ENCODE measurements around the gene TMEM207.

Gene TMEM207

GRCh38 chr3:190443257-190443656 lies 6.4 kb downstream of the TMEM207 start:
- DNase-seq: no peak

GRCh38 chr3:190442240-190442639 lies 7.5 kb downstream of the TMEM207 start:
- no peak for DNase-seq

- no peak for DNase-seq
These were observed 13.4 kb downstream of the TMEM207 start for GRCh38 chr3:190436331-190436730.

- DNase-seq: no peak
These were observed 14.1 kb downstream of the TMEM207 start for GRCh38 chr3:190435618-190436017.

- DNase-seq: no peak
These were observed 16.1 kb downstream of the TMEM207 start for GRCh38 chr3:190433626-190434025.

GRCh38 chr3:190432216-190432615 lies 17.5 kb downstream of the TMEM207 start:
- DNase-seq: no peak

- no peak for DNase-seq
These were observed 18.8 kb downstream of the TMEM207 start for GRCh38 chr3:190430906-190431305.

- no peak for DNase-seq
These were observed 20.0 kb downstream of the TMEM207 start for GRCh38 chr3:190429681-190430080.

GRCh38 chr3:190426806-190427507 lies 22.7 kb downstream of the TMEM207 start:
- DNase-seq: no peak

GRCh38 chr3:190425833-190426232 lies 23.9 kb downstream of the TMEM207 start:
- no peak for DNase-seq

- peak; percentile 82 for DNase-seq
These were observed 24.9 kb downstream of the TMEM207 start for GRCh38 chr3:190424478-190425439.

GRCh38 chr3:190424108-190424477 lies 25.6 kb downstream of the TMEM207 start:
- DNase-seq: no peak

GRCh38 chr3:190414297-190414696 lies 35.4 kb downstream of the TMEM207 start:
- no peak for DNase-seq

- no peak for DNase-seq
These were observed 45.0 kb downstream of the TMEM207 start for GRCh38 chr3:190404715-190405114.

GRCh38 chr3:190401963-190402362 lies 47.7 kb downstream of the TMEM207 start:
- DNase-seq: no peak

- DNase-seq: no peak
These were observed 50.0 kb downstream of the TMEM207 start for GRCh38 chr3:190399677-190400076.

- DNase-seq: no peak
These were observed 51.8 kb downstream of the TMEM207 start for GRCh38 chr3:190397889-190398288.

- no peak for DNase-seq
These were observed 53.7 kb downstream of the TMEM207 start for GRCh38 chr3:190396001-190396400.

- no peak for DNase-seq
These were observed 61.0 kb downstream of the TMEM207 start for GRCh38 chr3:190388703-190389102.

- no peak for DNase-seq
These were observed 62.0 kb downstream of the TMEM207 start, which contains the start of gene CLDN16 for GRCh38 chr3:190387578-190388213. Gene CLDN16 (plus strand): TSS chr3:190388163. CDS start chr3:190388330, 167 bp downstream.

- DNase-seq: no peak
These were observed 63.7 kb downstream of the TMEM207 start for GRCh38 chr3:190385731-190386688.

GRCh38 chr3:190384309-190384756 lies 65.4 kb downstream of the TMEM207 start:
- DNase-seq: no peak
